WTC11 (cell line): ENCODE data around the gene RALBP1.

Experiments
- FOXP1 ChIP-seq: sonication (generic); formaldehyde crosslinking; IDR thresholded peaks from 2 replicates; pipeline ENCODE4 v1.8.0; 2022; ENCODE audit warnings: missing genetic modification reagents, mild to moderate bottlenecking, moderate library complexity, borderline replicate concordance
- NR3C1 ChIP-seq: sonication (generic); formaldehyde crosslinking; conservative IDR thresholded peaks from 2 replicates; pipeline ENCODE4 v1.8.1; 2023; ENCODE audit warnings: low read depth, mild to moderate bottlenecking, missing genetic modification reagents
- SP1 ChIP-seq: sonication (generic); formaldehyde crosslinking; conservative IDR thresholded peaks from 2 replicates; pipeline ENCODE4 v1.8.1; 2022; ENCODE audit warnings: missing genetic modification reagents
- TF ChIP-seq, protein P1 (sequence below): sonication (generic); formaldehyde crosslinking; IDR thresholded peaks from 2 replicates; pipeline ENCODE4 v1.8.1; 2023; ENCODE audit warnings: mild to moderate bottlenecking, missing genetic modification reagents
- TF ChIP-seq, protein P2 (sequence below): sonication (generic); formaldehyde crosslinking; IDR thresholded peaks from 2 replicates; pipeline ENCODE4 v1.8.1; 2023; ENCODE audit warnings: mild to moderate bottlenecking, moderate library complexity, missing genetic modification reagents
- TF ChIP-seq, protein P3 (sequence below): fragments of 200-600 bp; IDR thresholded peaks from 2 replicates; pipeline ENCODE4 v1.8.0; 2022; ENCODE audit warnings: antibody characterized with exemption
- TF ChIP-seq, protein P4 (sequence below): sonication (generic); formaldehyde crosslinking; conservative IDR thresholded peaks from 2 replicates; pipeline ENCODE4 v1.8.1; 2022; ENCODE audit warnings: mild to moderate bottlenecking, missing genetic modification reagents

DNA sequence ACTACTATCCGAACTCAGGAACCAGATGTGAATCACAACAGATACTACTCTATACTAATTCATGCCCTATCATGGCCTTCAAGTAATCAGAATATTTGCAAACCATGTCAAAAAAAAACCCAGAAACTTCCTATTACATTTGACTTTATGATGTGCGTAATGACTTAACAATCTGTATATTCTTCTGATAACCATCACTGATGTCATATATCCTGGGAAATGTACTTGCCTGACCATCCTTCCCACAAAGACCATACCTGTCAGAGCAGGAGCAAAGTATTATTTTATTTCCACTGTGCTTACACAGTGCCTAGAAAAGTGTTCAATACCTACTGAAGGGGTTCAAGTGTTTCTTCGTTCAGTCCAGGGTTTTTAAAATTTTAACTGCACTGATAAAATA is 111.5 kb downstream of the RALBP1 start:
- TF ChIP-seq FOXP1 (no peak), NR3C1 (CRISPR knock-in tag) (no peak), SP1 (no peak)
- TF ChIP-seq, protein P1, sequence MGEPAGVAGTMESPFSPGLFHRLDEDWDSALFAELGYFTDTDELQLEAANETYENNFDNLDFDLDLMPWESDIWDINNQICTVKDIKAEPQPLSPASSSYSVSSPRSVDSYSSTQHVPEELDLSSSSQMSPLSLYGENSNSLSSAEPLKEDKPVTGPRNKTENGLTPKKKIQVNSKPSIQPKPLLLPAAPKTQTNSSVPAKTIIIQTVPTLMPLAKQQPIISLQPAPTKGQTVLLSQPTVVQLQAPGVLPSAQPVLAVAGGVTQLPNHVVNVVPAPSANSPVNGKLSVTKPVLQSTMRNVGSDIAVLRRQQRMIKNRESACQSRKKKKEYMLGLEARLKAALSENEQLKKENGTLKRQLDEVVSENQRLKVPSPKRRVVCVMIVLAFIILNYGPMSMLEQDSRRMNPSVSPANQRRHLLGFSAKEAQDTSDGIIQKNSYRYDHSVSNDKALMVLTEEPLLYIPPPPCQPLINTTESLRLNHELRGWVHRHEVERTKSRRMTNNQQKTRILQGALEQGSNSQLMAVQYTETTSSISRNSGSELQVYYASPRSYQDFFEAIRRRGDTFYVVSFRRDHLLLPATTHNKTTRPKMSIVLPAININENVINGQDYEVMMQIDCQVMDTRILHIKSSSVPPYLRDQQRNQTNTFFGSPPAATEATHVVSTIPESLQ (CRISPR knock-in tag), result no peak
- TF ChIP-seq, protein P2, sequence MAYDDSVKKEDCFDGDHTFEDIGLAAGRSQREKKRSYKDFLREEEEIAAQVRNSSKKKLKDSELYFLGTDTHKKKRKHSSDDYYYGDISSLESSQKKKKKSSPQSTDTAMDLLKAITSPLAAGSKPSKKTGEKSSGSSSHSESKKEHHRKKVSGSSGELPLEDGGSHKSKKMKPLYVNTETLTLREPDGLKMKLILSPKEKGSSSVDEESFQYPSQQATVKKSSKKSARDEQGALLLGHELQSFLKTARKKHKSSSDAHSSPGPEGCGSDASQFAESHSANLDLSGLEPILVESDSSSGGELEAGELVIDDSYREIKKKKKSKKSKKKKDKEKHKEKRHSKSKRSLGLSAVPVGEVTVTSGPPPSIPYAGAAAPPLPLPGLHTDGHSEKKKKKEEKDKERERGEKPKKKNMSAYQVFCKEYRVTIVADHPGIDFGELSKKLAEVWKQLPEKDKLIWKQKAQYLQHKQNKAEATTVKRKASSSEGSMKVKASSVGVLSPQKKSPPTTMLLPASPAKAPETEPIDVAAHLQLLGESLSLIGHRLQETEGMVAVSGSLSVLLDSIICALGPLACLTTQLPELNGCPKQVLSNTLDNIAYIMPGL, result no peak
- TF ChIP-seq, protein P3, sequence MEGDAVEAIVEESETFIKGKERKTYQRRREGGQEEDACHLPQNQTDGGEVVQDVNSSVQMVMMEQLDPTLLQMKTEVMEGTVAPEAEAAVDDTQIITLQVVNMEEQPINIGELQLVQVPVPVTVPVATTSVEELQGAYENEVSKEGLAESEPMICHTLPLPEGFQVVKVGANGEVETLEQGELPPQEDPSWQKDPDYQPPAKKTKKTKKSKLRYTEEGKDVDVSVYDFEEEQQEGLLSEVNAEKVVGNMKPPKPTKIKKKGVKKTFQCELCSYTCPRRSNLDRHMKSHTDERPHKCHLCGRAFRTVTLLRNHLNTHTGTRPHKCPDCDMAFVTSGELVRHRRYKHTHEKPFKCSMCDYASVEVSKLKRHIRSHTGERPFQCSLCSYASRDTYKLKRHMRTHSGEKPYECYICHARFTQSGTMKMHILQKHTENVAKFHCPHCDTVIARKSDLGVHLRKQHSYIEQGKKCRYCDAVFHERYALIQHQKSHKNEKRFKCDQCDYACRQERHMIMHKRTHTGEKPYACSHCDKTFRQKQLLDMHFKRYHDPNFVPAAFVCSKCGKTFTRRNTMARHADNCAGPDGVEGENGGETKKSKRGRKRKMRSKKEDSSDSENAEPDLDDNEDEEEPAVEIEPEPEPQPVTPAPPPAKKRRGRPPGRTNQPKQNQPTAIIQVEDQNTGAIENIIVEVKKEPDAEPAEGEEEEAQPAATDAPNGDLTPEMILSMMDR, result no peak
- TF ChIP-seq, protein P4, sequence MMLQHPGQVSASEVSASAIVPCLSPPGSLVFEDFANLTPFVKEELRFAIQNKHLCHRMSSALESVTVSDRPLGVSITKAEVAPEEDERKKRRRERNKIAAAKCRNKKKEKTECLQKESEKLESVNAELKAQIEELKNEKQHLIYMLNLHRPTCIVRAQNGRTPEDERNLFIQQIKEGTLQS (CRISPR knock-in tag), result no peak
